ENCODE measurements around the gene GNG11. TPM values are rescaled to one million over a fixed set of nuclear protein-coding genes. Genes with fewer than 3 reads are reported as not detected.

GNG11 gene
- total RNA-seq, 1 donor from 2014 or later, result 20.4 TPM

DNA sequence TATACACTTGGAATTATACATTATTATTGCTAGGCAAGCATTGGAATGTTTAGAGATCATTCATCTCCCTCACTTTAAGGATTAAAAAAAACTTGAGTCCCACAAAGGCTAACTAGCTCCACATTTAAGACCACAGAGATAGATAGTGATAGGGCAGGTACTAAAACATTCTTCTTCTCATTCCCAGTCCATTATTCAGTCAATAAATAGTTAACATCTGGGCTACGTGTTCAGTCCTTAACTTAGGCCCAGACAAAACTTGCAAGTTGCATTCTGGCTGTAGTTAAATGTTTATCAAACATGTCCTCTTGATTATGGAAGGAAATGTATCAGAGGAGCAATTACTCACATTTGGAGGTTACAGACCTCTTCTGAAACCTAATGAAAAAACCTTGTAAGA lies 2.4 kb downstream of the GNG11 start:
- peaks cover 3 to 7% (median 4%) of the 10 kb centered on the region in 3 donors for H3K27me3 ChIP-seq (ENCODE audit: control insufficient read depth in 3 of 3, insufficient read depth in 3 of 3, low read length in 3 of 3)
- H3K27ac ChIP-seq (ENCODE audit: low read depth, low read length), result no peak overlapping the region
- H3K36me3 ChIP-seq (ENCODE audit: control insufficient read depth in 3 of 3, insufficient read depth in 3 of 3, low read length in 3 of 3), result peaks cover 0 to 2% (median 0%) of the 10 kb centered on the region in 3 donors
- peak overlapping the region; percentile 37 to 93 (median 46) for H3K4me3 ChIP-seq (ENCODE audit: low read length in 3 of 3)
- peak overlapping the region in 1 of 3 donors; percentile 28 for H3K9ac ChIP-seq (ENCODE audit: low read depth in 1 of 3, low read length in 3 of 3)
- H3K4me1 ChIP-seq (ENCODE audit: control insufficient read depth in 3 of 3, insufficient read depth in 3 of 3, low read length in 3 of 3), result peaks cover 0 to 14% (median 6%) of the 10 kb centered on the region in 3 donors
- H3K9me3 ChIP-seq (ENCODE audit: control insufficient read depth in 3 of 3, low read length in 3 of 3), result no peaks in the 10 kb centered on the region

DNA sequence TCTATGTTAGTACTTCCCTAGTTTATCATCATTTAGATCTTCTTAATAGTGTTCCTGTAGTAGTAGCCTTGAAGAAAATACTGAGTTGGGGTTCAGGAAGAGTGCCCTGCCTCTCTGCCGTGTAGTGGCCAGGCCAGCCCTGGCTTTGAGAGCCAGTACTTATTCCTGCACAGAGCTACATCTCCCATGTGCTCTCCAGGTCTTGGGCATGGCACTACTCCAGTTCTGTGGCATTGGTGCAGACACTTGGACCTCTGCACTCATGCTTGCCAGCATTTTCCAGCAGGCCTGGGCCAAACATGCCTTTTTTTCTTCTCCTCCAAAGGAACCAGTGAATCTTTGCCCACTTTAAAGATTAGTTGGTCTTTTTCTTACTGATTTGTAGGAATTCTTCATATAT lies 5.3 kb downstream of the GNG11 start:
- no peaks in the 10 kb centered on the region for H3K9me3 ChIP-seq (ENCODE audit: control insufficient read depth in 3 of 3, low read length in 3 of 3)
- no peak overlapping the region for H3K4me3 ChIP-seq (ENCODE audit: low read length in 3 of 3)
- peak overlapping the region in 1 of 3 donors; percentile 19 for H3K9ac ChIP-seq (ENCODE audit: low read depth in 1 of 3, low read length in 3 of 3)
- H3K27ac ChIP-seq (ENCODE audit: low read depth, low read length), result peak overlapping the region; percentile 29
- peaks cover 0 to 11% (median 6%) of the 10 kb centered on the region in 3 donors for H3K4me1 ChIP-seq (ENCODE audit: control insufficient read depth in 3 of 3, insufficient read depth in 3 of 3, low read length in 3 of 3)
- peaks cover 0 to 2% (median 0%) of the 10 kb centered on the region in 3 donors for H3K36me3 ChIP-seq (ENCODE audit: control insufficient read depth in 3 of 3, insufficient read depth in 3 of 3, low read length in 3 of 3)
- H3K27me3 ChIP-seq (ENCODE audit: control insufficient read depth in 3 of 3, insufficient read depth in 3 of 3, low read length in 3 of 3), result peaks cover 0 to 4% (median 2%) of the 10 kb centered on the region in 3 donors

DNA sequence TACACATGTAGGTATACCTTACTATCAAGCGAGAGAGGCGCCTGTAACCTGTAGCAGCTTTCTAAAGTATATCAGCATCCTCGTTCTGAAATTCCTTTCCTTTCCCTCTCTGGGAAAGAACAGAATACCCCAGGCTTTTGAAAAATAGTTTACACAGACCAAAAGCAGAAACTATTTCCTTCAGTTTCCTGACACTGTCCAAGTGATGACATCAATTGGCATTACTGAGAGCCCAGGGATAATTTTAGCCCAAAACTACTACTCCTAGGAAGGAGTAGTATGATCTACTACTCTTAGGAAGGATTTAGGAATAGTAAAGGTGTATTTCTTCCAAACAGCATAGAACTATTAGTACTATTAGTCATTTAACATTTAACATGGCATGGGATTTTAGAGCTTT lies 6.0 kb downstream of the GNG11 start:
- H3K36me3 ChIP-seq (ENCODE audit: control insufficient read depth in 3 of 3, insufficient read depth in 3 of 3, low read length in 3 of 3), result peaks cover 0 to 2% (median 0%) of the 10 kb centered on the region in 3 donors
- peak overlapping the region; percentile 29 for H3K27ac ChIP-seq (ENCODE audit: low read depth, low read length)
- H3K4me1 ChIP-seq (ENCODE audit: control insufficient read depth in 3 of 3, insufficient read depth in 3 of 3, low read length in 3 of 3), result peaks cover 0 to 6% (median 6%) of the 10 kb centered on the region in 3 donors
- no peaks in the 10 kb centered on the region for H3K27me3 ChIP-seq (ENCODE audit: control insufficient read depth in 3 of 3, insufficient read depth in 3 of 3, low read length in 3 of 3)
- no peaks in the 10 kb centered on the region for H3K9me3 ChIP-seq (ENCODE audit: control insufficient read depth in 3 of 3, low read length in 3 of 3)
- no peak overlapping the region for H3K9ac ChIP-seq (ENCODE audit: low read depth in 1 of 3, low read length in 3 of 3)
- no peak overlapping the region for H3K4me3 ChIP-seq (ENCODE audit: low read length in 3 of 3)

DNA sequence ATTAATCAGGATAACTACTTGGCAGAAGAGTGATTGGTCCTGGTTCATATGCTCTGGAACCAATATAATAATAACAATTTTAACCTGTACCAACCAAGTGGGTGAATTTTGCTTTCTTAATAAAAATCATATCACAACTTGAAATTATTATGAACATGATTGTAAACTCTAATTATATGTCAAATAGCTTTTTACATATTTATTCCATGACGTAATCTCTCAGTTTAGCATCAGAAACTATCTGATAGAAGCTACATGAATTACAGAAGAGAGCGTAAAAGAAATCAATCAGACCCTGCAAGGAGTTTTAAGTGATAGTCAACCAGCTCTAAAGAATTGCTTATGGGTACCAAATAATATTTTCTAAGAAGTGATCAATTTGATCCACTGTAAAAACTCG lies 10.1 kb downstream of the GNG11 start:
- no peak overlapping the region for H3K27ac ChIP-seq (ENCODE audit: low read depth, low read length)
- H3K4me1 ChIP-seq (ENCODE audit: control insufficient read depth in 3 of 3, insufficient read depth in 3 of 3, low read length in 3 of 3), result peaks cover 0 to 6% (median 6%) of the 10 kb centered on the region in 3 donors
- H3K36me3 ChIP-seq (ENCODE audit: control insufficient read depth in 3 of 3, insufficient read depth in 3 of 3, low read length in 3 of 3), result peaks cover 0 to 2% (median 0%) of the 10 kb centered on the region in 3 donors
- no peak overlapping the region for H3K4me3 ChIP-seq (ENCODE audit: low read length in 3 of 3)
- no peak overlapping the region for H3K9ac ChIP-seq (ENCODE audit: low read depth in 1 of 3, low read length in 3 of 3)
- no peaks in the 10 kb centered on the region for H3K9me3 ChIP-seq (ENCODE audit: control insufficient read depth in 3 of 3, low read length in 3 of 3)
- H3K27me3 ChIP-seq (ENCODE audit: control insufficient read depth in 3 of 3, insufficient read depth in 3 of 3, low read length in 3 of 3), result no peaks in the 10 kb centered on the region

GRCh38 chr7:93933156-93933555 lies 11.6 kb downstream of the GNG11 start:
- no peak overlapping the region for H3K4me3 ChIP-seq (ENCODE audit: low read length in 3 of 3)
- no peaks in the 10 kb centered on the region for H3K36me3 ChIP-seq (ENCODE audit: control insufficient read depth in 3 of 3, insufficient read depth in 3 of 3, low read length in 3 of 3)

GRCh38 chr7:93935102-93935501 lies 13.6 kb downstream of the GNG11 start:
- no peaks in the 10 kb centered on the region for H3K4me1 ChIP-seq (ENCODE audit: control insufficient read depth in 3 of 3, insufficient read depth in 3 of 3, low read length in 3 of 3)
- no peak overlapping the region for H3K9ac ChIP-seq (ENCODE audit: low read depth in 1 of 3, low read length in 3 of 3)
- H3K27me3 ChIP-seq (ENCODE audit: control insufficient read depth in 3 of 3, insufficient read depth in 3 of 3, low read length in 3 of 3), result no peaks in the 10 kb centered on the region
- H3K4me3 ChIP-seq (ENCODE audit: low read length in 3 of 3), result no peak overlapping the region
- no peak overlapping the region for H3K27ac ChIP-seq (ENCODE audit: low read depth, low read length)
- H3K9me3 ChIP-seq (ENCODE audit: control insufficient read depth in 3 of 3, low read length in 3 of 3), result no peaks in the 10 kb centered on the region
- no peaks in the 10 kb centered on the region for H3K36me3 ChIP-seq (ENCODE audit: control insufficient read depth in 3 of 3, insufficient read depth in 3 of 3, low read length in 3 of 3)

More at GRCh38 chr7:93933156-93933555, 11.6 kb downstream of the GNG11 start:
- Histone ChIP-seq H3K9me3 (ENCODE audit: control insufficient read depth in 3 of 3, low read length in 3 of 3) (no peaks in the 10 kb centered on the region), H3K27me3 (ENCODE audit: control insufficient read depth in 3 of 3, insufficient read depth in 3 of 3, low read length in 3 of 3) (no peaks in the 10 kb centered on the region), H3K9ac (ENCODE audit: low read depth in 1 of 3, low read length in 3 of 3) (no peak overlapping the region), H3K27ac (ENCODE audit: low read depth, low read length) (no peak overlapping the region), H3K4me1 (ENCODE audit: control insufficient read depth in 3 of 3, insufficient read depth in 3 of 3, low read length in 3 of 3) (no peaks in the 10 kb centered on the region)

GRCh38 chr7:93937818-93938217 lies 16.3 kb downstream of the GNG11 start:
- no peaks in the 10 kb centered on the region for H3K9me3 ChIP-seq (ENCODE audit: control insufficient read depth in 3 of 3, low read length in 3 of 3)
- no peak overlapping the region for H3K9ac ChIP-seq (ENCODE audit: low read depth in 1 of 3, low read length in 3 of 3)
- no peaks in the 10 kb centered on the region for H3K36me3 ChIP-seq (ENCODE audit: control insufficient read depth in 3 of 3, insufficient read depth in 3 of 3, low read length in 3 of 3)
- no peak overlapping the region for H3K4me3 ChIP-seq (ENCODE audit: low read length in 3 of 3)
- H3K27ac ChIP-seq (ENCODE audit: low read depth, low read length), result no peak overlapping the region
- H3K4me1 ChIP-seq (ENCODE audit: control insufficient read depth in 3 of 3, insufficient read depth in 3 of 3, low read length in 3 of 3), result no peaks in the 10 kb centered on the region
- no peaks in the 10 kb centered on the region for H3K27me3 ChIP-seq (ENCODE audit: control insufficient read depth in 3 of 3, insufficient read depth in 3 of 3, low read length in 3 of 3)

DNA sequence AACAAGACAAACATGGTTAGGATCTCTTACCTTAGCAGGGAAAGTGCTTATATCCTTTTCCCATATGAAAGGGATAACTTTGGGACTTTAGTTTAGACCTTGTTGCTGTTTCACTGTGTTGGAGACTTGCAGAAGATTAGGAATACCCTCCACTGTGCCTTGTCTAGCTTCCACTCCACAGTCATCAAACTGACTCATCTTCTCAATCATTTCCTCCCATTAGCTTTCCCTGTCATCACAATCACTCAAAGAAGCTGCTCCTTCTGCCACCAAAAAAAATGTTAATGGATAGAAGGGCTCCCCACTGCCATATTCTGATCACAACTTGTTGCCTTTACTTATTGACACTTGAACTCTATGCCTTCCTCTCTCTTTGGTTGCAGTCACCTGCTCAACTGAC lies 16.8 kb downstream of the GNG11 start:
- no peaks in the 10 kb centered on the region for H3K36me3 ChIP-seq (ENCODE audit: control insufficient read depth in 3 of 3, insufficient read depth in 3 of 3, low read length in 3 of 3)

DNA sequence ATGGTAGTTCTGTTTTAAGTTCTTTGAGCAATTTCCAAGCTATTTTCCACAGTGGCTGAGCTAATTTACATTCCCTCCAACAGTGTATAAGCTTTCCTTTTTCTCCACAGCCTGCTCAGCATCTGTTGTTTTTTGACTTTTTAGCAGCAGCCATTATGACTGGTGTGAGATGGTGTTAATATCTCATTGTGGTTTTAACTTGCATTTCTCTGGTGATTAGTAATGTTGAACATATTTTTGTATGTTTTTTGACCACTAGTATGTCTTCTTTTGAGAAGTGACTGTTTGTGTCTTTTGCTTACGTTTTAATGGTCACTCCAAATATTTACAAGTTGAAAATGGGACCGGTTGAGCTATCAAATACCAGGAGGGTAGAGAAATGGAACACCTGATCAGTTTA lies 20.4 kb downstream of the GNG11 start:
- no peaks in the 10 kb centered on the region for H3K27me3 ChIP-seq (ENCODE audit: control insufficient read depth in 3 of 3, insufficient read depth in 3 of 3, low read length in 3 of 3)

More for the DNA sequence above, 16.8 kb downstream of the GNG11 start:
- Histone ChIP-seq H3K9ac (ENCODE audit: low read depth in 1 of 3, low read length in 3 of 3) (no peak overlapping the region), H3K4me3 (ENCODE audit: low read length in 3 of 3) (no peak overlapping the region), H3K4me1 (ENCODE audit: control insufficient read depth in 3 of 3, insufficient read depth in 3 of 3, low read length in 3 of 3) (no peaks in the 10 kb centered on the region), H3K27me3 (ENCODE audit: control insufficient read depth in 3 of 3, insufficient read depth in 3 of 3, low read length in 3 of 3) (no peaks in the 10 kb centered on the region), H3K27ac (ENCODE audit: low read depth, low read length) (no peak overlapping the region), H3K9me3 (ENCODE audit: control insufficient read depth in 3 of 3, low read length in 3 of 3) (no peaks in the 10 kb centered on the region)

GRCh38 chr7:93943816-93944540 lies 22.4 kb downstream of the GNG11 start:
- H3K4me1 ChIP-seq (ENCODE audit: control insufficient read depth in 3 of 3, insufficient read depth in 3 of 3, low read length in 3 of 3), result peaks cover 0 to 4% (median 0%) of the 10 kb centered on the region in 3 donors
- H3K27ac ChIP-seq (ENCODE audit: low read depth, low read length), result no peak overlapping the region
- no peaks in the 10 kb centered on the region for H3K27me3 ChIP-seq (ENCODE audit: control insufficient read depth in 3 of 3, insufficient read depth in 3 of 3, low read length in 3 of 3)
- no peaks in the 10 kb centered on the region for H3K36me3 ChIP-seq (ENCODE audit: control insufficient read depth in 3 of 3, insufficient read depth in 3 of 3, low read length in 3 of 3)
- no peak overlapping the region for H3K4me3 ChIP-seq (ENCODE audit: low read length in 3 of 3)
- no peak overlapping the region for H3K9ac ChIP-seq (ENCODE audit: low read depth in 1 of 3, low read length in 3 of 3)
- H3K9me3 ChIP-seq (ENCODE audit: control insufficient read depth in 3 of 3, low read length in 3 of 3), result no peaks in the 10 kb centered on the region

More for the DNA sequence above, 20.4 kb downstream of the GNG11 start:
- Histone ChIP-seq H3K9me3 (ENCODE audit: control insufficient read depth in 3 of 3, low read length in 3 of 3) (no peaks in the 10 kb centered on the region), H3K27ac (ENCODE audit: low read depth, low read length) (no peak overlapping the region), H3K36me3 (ENCODE audit: control insufficient read depth in 3 of 3, insufficient read depth in 3 of 3, low read length in 3 of 3) (no peaks in the 10 kb centered on the region), H3K4me3 (ENCODE audit: low read length in 3 of 3) (no peak overlapping the region), H3K4me1 (ENCODE audit: control insufficient read depth in 3 of 3, insufficient read depth in 3 of 3, low read length in 3 of 3) (peaks cover 0 to 4% (median 0%) of the 10 kb centered on the region in 3 donors), H3K9ac (ENCODE audit: low read depth in 1 of 3, low read length in 3 of 3) (no peak overlapping the region)
